NT2/D1 (cell line): ENCODE data around the gene AHDC1.

Experiments used
- SUZ12 ChIP-seq: IDR thresholded peaks from 2 replicates; pipeline ENCODE4 v1.6.1; 2011; ENCODE audit not compliant: insufficient read length, insufficient read depth; ENCODE audit errors: extremely low read depth
- ZNF274 ChIP-seq: IDR thresholded peaks from 2 replicates; pipeline ENCODE4 v1.6.1; 2011; ENCODE audit warnings: mild to moderate bottlenecking, low read depth, low read length

- TF ChIP-seq ZNF274 (no peak), SUZ12 (no peak)
Observed at GRCh38 chr1:27556781-27557595, 47.0 kb downstream of the AHDC1 start.
